Vagina (tissue), 2 donors: ENCODE results near the gene TBC1D24. TPM values are rescaled to one million over a fixed set of nuclear protein-coding genes. Genes with fewer than 3 reads are reported as not detected.

Experiments
- DNase-seq, 2 donors: peaks; one replicate each; pipeline ENCODE4 v3.0.0-alpha.2; 2017; ENCODE audit errors: extremely low spot score in 2 of 2
- H3K27ac ChIP-seq: fragments of 200-600 bp; sonication (generic); one replicate; pipeline ENCODE4 v1.5.1; 2019
- H3K27me3 ChIP-seq: fragments of 200-600 bp; sonication (generic); one replicate; pipeline ENCODE4 v1.5.1; 2019
- H3K36me3 ChIP-seq, 2 donors: fragments of 200-600 bp; sonication (generic); one replicate each; pipeline ENCODE4 v1.5.1; 2017 to 2019
- H3K4me1 ChIP-seq: fragments of 200-600 bp; sonication (generic); one replicate; pipeline ENCODE4 v1.5.1; 2019
- H3K4me3 ChIP-seq, 2 donors: fragments of 200-600 bp; sonication (generic); 1 replicate in 1 of 2; 2 replicates in 1 of 2; pipeline ENCODE4 v1.5.1; 2016 to 2019
- H3K9me3 ChIP-seq: fragments of 200-600 bp; sonication (generic); one replicate; pipeline ENCODE4 v1.5.1; 2019
- CTCF ChIP-seq, 3 experiments: fragments of 450-650 bp in 2 of 3; fragments of 200-600 bp in 1 of 3; sonication (generic) in 1 of 3; IDR thresholded peaks; one replicate each; pipeline ENCODE4 v1.5.1; 2017 to 2019; ENCODE audit warnings: antibody characterized with exemption in 3 of 3, mild to moderate bottlenecking in 2 of 3, moderate library complexity in 2 of 3
- POLR2A ChIP-seq, 2 donors: fragments of 450-650 bp; IDR thresholded peaks; one replicate each; pipeline ENCODE4 v1.6.1; 2017; ENCODE audit warnings: antibody characterized with exemption in 2 of 2, mild to moderate bottlenecking in 2 of 2, moderate library complexity in 2 of 2
- POLR2AphosphoS5 ChIP-seq, 2 donors: sonication (generic); formaldehyde crosslinking; IDR thresholded peaks; one replicate each; pipeline ENCODE4 v1.9.0; 2017; ENCODE audit warnings: antibody characterized with exemption in 2 of 2, mild to moderate bottlenecking in 2 of 2, low read depth in 1 of 2; ENCODE audit not compliant: insufficient read depth in 1 of 2
- intact Hi-C: fragments of 100-400 bp; cut with DNase I; formaldehyde crosslinking; loops from one replicate; pipeline ENCODE4 v1.15.1; 2023
- total RNA-seq: library from RNA; depleted of rRNA; stranded (reverse); fragments of >200 nt; gene quantifications from one replicate; pipeline ENCODE4 v1.2.3, GENCODE V29; 2016

The TBC1D24 gene
- total RNA-seq, 1 donor from 2014 or later: 9.6 TPM

GRCh38 chr16:2473999-2474876 is 689 bp upstream of the TBC1D24 start:
- Histone ChIP-seq H3K36me3 (no peaks in the 10 kb centered on the region), H3K4me3 (peak overlapping the region; percentile 56 to 67), H3K27ac (peak overlapping the region; percentile 79), H3K9me3 (no peaks in the 10 kb centered on the region), H3K27me3 (peaks cover 4% of the 10 kb centered on the region), H3K4me1 (peaks cover 51% of the 10 kb centered on the region)
- TF ChIP-seq POLR2AphosphoS5 (IDR thresholded peaks at IDR 0.05; ENCODE audit: insufficient read depth in 1 of 2, low read depth in 1 of 2): no peak
- no peak for TF ChIP-seq POLR2A (IDR thresholded peaks at IDR 0.05)
- no peak for TF ChIP-seq CTCF (IDR thresholded peaks at IDR 0.05)
- intact Hi-C loops: no loop called here
- DNase-seq: no peak

- no peaks in the 10 kb centered on the region for H3K9me3 ChIP-seq
- H3K4me3 ChIP-seq: peak overlapping the region; percentile 56 to 67
- TF ChIP-seq POLR2AphosphoS5 (IDR thresholded peaks at IDR 0.05; ENCODE audit: insufficient read depth in 1 of 2, low read depth in 1 of 2) (no peak), CTCF (IDR thresholded peaks at IDR 0.05) (no peak), POLR2A (IDR thresholded peaks at IDR 0.05) (no peak)
- DNase-seq: no peak
- peaks cover 4% of the 10 kb centered on the region for H3K27me3 ChIP-seq
- peaks cover 39% of the 10 kb centered on the region for H3K4me1 ChIP-seq
- no peaks in the 10 kb centered on the region for H3K36me3 ChIP-seq
- intact Hi-C loops: no loop called here
- H3K27ac ChIP-seq: peak overlapping the region; percentile 79
Measured at GRCh38 chr16:2475413-2476344, 752 bp downstream of the TBC1D24 start.

- H3K27me3 ChIP-seq: peaks cover 4% of the 10 kb centered on the region
- peaks cover 38% of the 10 kb centered on the region for H3K4me1 ChIP-seq
- H3K27ac ChIP-seq: no peak overlapping the region
- H3K4me3 ChIP-seq: peak overlapping the region in 1 of 2 donors; percentile 5
- no peak for TF ChIP-seq CTCF (IDR thresholded peaks at IDR 0.05)
- TF ChIP-seq POLR2A (IDR thresholded peaks at IDR 0.05): no peak
- TF ChIP-seq POLR2AphosphoS5 (IDR thresholded peaks at IDR 0.05; ENCODE audit: insufficient read depth in 1 of 2, low read depth in 1 of 2): no peak
- no peaks in the 10 kb centered on the region for H3K36me3 ChIP-seq
- intact Hi-C loops: no loop called here
- no peak for DNase-seq
- no peaks in the 10 kb centered on the region for H3K9me3 ChIP-seq
Measured at GRCh38 chr16:2476345-2476720, 1.4 kb downstream of the TBC1D24 start.

- Histone ChIP-seq H3K9me3 (no peaks in the 10 kb centered on the region), H3K36me3 (no peaks in the 10 kb centered on the region), H3K4me1 (peaks cover 34% of the 10 kb centered on the region), H3K27me3 (peaks cover 4% of the 10 kb centered on the region), H3K27ac (no peak overlapping the region), H3K4me3 (peak overlapping the region in 1 of 2 donors; percentile 5)
- intact Hi-C loops: no loop called here
- DNase-seq: no peak
- no peak for TF ChIP-seq POLR2AphosphoS5 (IDR thresholded peaks at IDR 0.05; ENCODE audit: insufficient read depth in 1 of 2, low read depth in 1 of 2)
- no peak for TF ChIP-seq POLR2A (IDR thresholded peaks at IDR 0.05)
- TF ChIP-seq CTCF (IDR thresholded peaks at IDR 0.05): no peak
Measured at GRCh38 chr16:2476741-2477140, 1.8 kb downstream of the TBC1D24 start.
